GM19043 (cell line): ENCODE data around the gene STEAP1B.
"Not testable (repeated sequence)": the region's sequence is repeated elsewhere in the genome, so short reads cannot be mapped to it uniquely, and the experiment has no call there.

Source experiments
- ATAC-seq: cut with Tn5 transposase; IDR thresholded peaks from one replicate; pipeline ENCODE4 v1.9.1; 2021; ENCODE audit warnings: low read depth; ENCODE audit not compliant: unreplicated experiment

The STEAP1B gene

GRCh38 chr7:22499044-22499443 lies 944 bp downstream of the STEAP1B start:
- no peak for ATAC-seq

- ATAC-seq = not testable (repeated sequence)
These were observed 3.1 kb downstream of the STEAP1B start for GRCh38 chr7:22496912-22497311.

- not testable (repeated sequence) for ATAC-seq
These were observed 3.6 kb downstream of the STEAP1B start for GRCh38 chr7:22496296-22496888.

- ATAC-seq = not testable (repeated sequence)
These were observed 6.6 kb downstream of the STEAP1B start for GRCh38 chr7:22493160-22493925.

- ATAC-seq = no peak
These were observed 11.1 kb downstream of the STEAP1B start for GRCh38 chr7:22488643-22489462.

- no peak for ATAC-seq
These were observed 11.9 kb downstream of the STEAP1B start for GRCh38 chr7:22487978-22488642.

GRCh38 chr7:22486597-22486996 lies 13.4 kb downstream of the STEAP1B start:
- no peak for ATAC-seq

GRCh38 chr7:22485189-22485588 lies 14.8 kb downstream of the STEAP1B start:
- ATAC-seq = no peak

- no peak for ATAC-seq
These were observed 17.5 kb downstream of the STEAP1B start for GRCh38 chr7:22482503-22482902.

- ATAC-seq = peak; percentile 74
These were observed 18.3 kb downstream of the STEAP1B start for GRCh38 chr7:22481726-22482125.

- ATAC-seq = no peak
These were observed 19.4 kb downstream of the STEAP1B start for GRCh38 chr7:22480523-22481075.

- ATAC-seq = no peak
These were observed 22.0 kb downstream of the STEAP1B start for GRCh38 chr7:22477876-22478450.

- ATAC-seq = no peak
These were observed 22.7 kb downstream of the STEAP1B start for GRCh38 chr7:22477262-22477661.

GRCh38 chr7:22476824-22477223 lies 23.2 kb downstream of the STEAP1B start:
- ATAC-seq = no peak

- no peak for ATAC-seq
These were observed 25.3 kb downstream of the STEAP1B start for GRCh38 chr7:22474645-22475044.

- ATAC-seq = no peak
These were observed 29.0 kb downstream of the STEAP1B start for GRCh38 chr7:22470981-22471380.

- no peak for ATAC-seq
These were observed 30.4 kb downstream of the STEAP1B start for GRCh38 chr7:22469371-22470143.

GRCh38 chr7:22468609-22469008 lies 31.4 kb downstream of the STEAP1B start:
- ATAC-seq = no peak

GRCh38 chr7:22464299-22464698 lies 35.7 kb downstream of the STEAP1B start:
- ATAC-seq = no peak
